CD4-positive, alpha-beta T cell (primary cell): Measurements from ENCODE around the gene ABCA13. TPM values are rescaled to one million over a fixed set of nuclear protein-coding genes. Genes with fewer than 3 reads are reported as not detected.

Experiments
- ATAC-seq: fragments of 200-7000 bp; cut with Tn5 transposase; one replicate; pipeline ENCODE4 v1.10.0; 2022; ENCODE audit warnings: mild to moderate bottlenecking; ENCODE audit not compliant: poor library complexity
- CTCF ChIA-PET: fragments of 350-600 bp; sonication (Branson Sonifier 250); formaldehyde crosslinking; loops from one replicate; lab custom pipeline; 2021; ENCODE audit warnings: antibody characterized with exemption, inconsistent platforms; lab: Charles Lee
- POLR2A ChIA-PET: fragments of 350-600 bp; sonication (Branson Sonifier 250); formaldehyde crosslinking; loops from one replicate; lab custom pipeline; 2021; ENCODE audit warnings: antibody characterized with exemption, inconsistent platforms; lab: Charles Lee
- DNase-seq, 14 experiments: peaks; one replicate each; pipeline ENCODE4 v3.0.0-alpha.2; 2013 to 2020; ENCODE audit warnings: mixed read lengths in 2 of 14
- H3K27ac ChIP-seq, 2 donors: one replicate each; pipeline versions ENCODE4 v1.5.1 to v1.7.0; 2013; ENCODE audit warnings: low read length in 2 of 2, low read depth in 1 of 2, mild to moderate bottlenecking in 1 of 2
- H3K27me3 ChIP-seq, 2 experiments: 1 replicate in 1 of 2; 2 replicates in 1 of 2; pipeline versions ENCODE4 v1.6.1 to v1.7.0; 2013; ENCODE audit warnings: low read length in 2 of 2, control low read depth in 1 of 2, mild to moderate bottlenecking in 1 of 2, moderate library complexity in 1 of 2; ENCODE audit not compliant: insufficient read depth in 2 of 2, control insufficient read depth in 1 of 2
- H3K36me3 ChIP-seq: one replicate; pipeline ENCODE4 v1.6.1; 2013; ENCODE audit warnings: low read length, control low read depth; ENCODE audit not compliant: insufficient read depth
- H3K4me1 ChIP-seq: one replicate; pipeline ENCODE4 v1.6.1; 2013; ENCODE audit warnings: low read length, control low read depth; ENCODE audit not compliant: insufficient read depth
- H3K4me3 ChIP-seq: one replicate; pipeline ENCODE4 v1.5.1; 2013; ENCODE audit warnings: mild to moderate bottlenecking, low read length, moderate library complexity
- H3K9me3 ChIP-seq, 2 experiments: 1 replicate in 1 of 2; 2 replicates in 1 of 2; pipeline versions ENCODE4 v1.6.1 to v1.7.0; 2013; ENCODE audit warnings: low read length in 2 of 2, mild to moderate bottlenecking in 2 of 2, control low read depth in 1 of 2, moderate library complexity in 1 of 2; ENCODE audit not compliant: control insufficient read depth in 1 of 2, insufficient read depth in 1 of 2
- H3K27ac Mint-ChIP-seq: one replicate; pipeline ENCODE4 v1.8.0; 2020; ENCODE audit warnings: mixed read lengths
- H3K27me3 Mint-ChIP-seq: one replicate; pipeline ENCODE4 v1.8.0; 2021; ENCODE audit warnings: mixed read lengths
- H3K36me3 Mint-ChIP-seq: one replicate; pipeline ENCODE4 v1.8.0; 2021; ENCODE audit warnings: low read depth, mixed read lengths
- H3K4me1 Mint-ChIP-seq: one replicate; pipeline ENCODE4 v1.8.0; 2021; ENCODE audit warnings: low read depth, mixed read lengths
- H3K4me3 Mint-ChIP-seq: one replicate; pipeline ENCODE4 v1.8.0; 2020; ENCODE audit warnings: mild to moderate bottlenecking, mixed read lengths
- H3K9me3 Mint-ChIP-seq: one replicate; pipeline ENCODE4 v1.8.0; 2020; ENCODE audit warnings: mixed read lengths
- CTCF ChIP-seq: fragments of 200-600 bp; IDR thresholded peaks from one replicate; pipeline ENCODE4 v1.8.0; 2022; ENCODE audit warnings: antibody characterized with exemption, mild to moderate bottlenecking
- intact Hi-C, 2 experiments: fragments of 100-400 bp; cut with DNase I in 1 of 2; cut with micrococcal nuclease in 1 of 2; formaldehyde crosslinking; loops; one replicate each; pipeline versions ENCODE4 v1.15.1 to v1.9.0; 2023 to 2025; cut with DNase I, micrococcal nuclease
- total RNA-seq, 174 experiments: library from RNA in 2 of 174; stranded (reverse) in 2 of 174; gene quantifications; one replicate each; pipeline ENCODE4 v1.2.3 and lab custom pipeline; 2021 to 2026

The ABCA13 gene
- total RNA-seq, 2 experiments from 2014 or later: not detected

GRCh38 chr7:48209004-48209600, 37.8 kb downstream of the ABCA13 start:
- POLR2A ChIA-PET: no interaction called here
- no peak overlapping the region for H3K27ac ChIP-seq
- no peak overlapping the region for H3K4me3 ChIP-seq
- no peaks in the 10 kb centered on the region for H3K36me3 Mint-ChIP-seq
- peaks cover 5% of the 10 kb centered on the region for H3K9me3 Mint-ChIP-seq
- H3K4me1 Mint-ChIP-seq: no peaks in the 10 kb centered on the region
- no peak for ATAC-seq
- no peak overlapping the region for H3K27ac Mint-ChIP-seq
- no peaks in the 10 kb centered on the region for H3K27me3 ChIP-seq
- intact Hi-C loops: no loop called here
- CTCF ChIA-PET: no interaction called here
- no peak overlapping the region for H3K4me3 Mint-ChIP-seq
- peaks cover 21% of the 10 kb centered on the region for H3K27me3 Mint-ChIP-seq
- DNase-seq: no peak
- H3K9me3 ChIP-seq: no peaks in the 10 kb centered on the region
- no peak for TF ChIP-seq CTCF
- H3K36me3 ChIP-seq: no peaks in the 10 kb centered on the region
- no peaks in the 10 kb centered on the region for H3K4me1 ChIP-seq

- Mint-ChIP-seq H3K9me3 (peaks cover 8% of the 10 kb centered on the region), H3K36me3 (no peaks in the 10 kb centered on the region), H3K27me3 (peaks cover 21% of the 10 kb centered on the region), H3K27ac (no peak overlapping the region), H3K4me3 (no peak overlapping the region), H3K4me1 (no peaks in the 10 kb centered on the region)
- Histone ChIP-seq H3K4me1 (no peaks in the 10 kb centered on the region), H3K27ac (no peak overlapping the region), H3K36me3 (no peaks in the 10 kb centered on the region), H3K27me3 (no peaks in the 10 kb centered on the region), H3K4me3 (no peak overlapping the region), H3K9me3 (no peaks in the 10 kb centered on the region)
- TF ChIP-seq CTCF: no peak
- intact Hi-C loops: no loop called here
- ATAC-seq (no peak), DNase-seq (no peak)
- ChIA-PET POLR2A (no interaction called here), CTCF (no interaction called here)
Measured at GRCh38 chr7:48213226-48213625, 42.0 kb downstream of the ABCA13 start.

- H3K4me1 ChIP-seq: no peaks in the 10 kb centered on the region
- Mint-ChIP-seq H3K4me1 (no peaks in the 10 kb centered on the region), H3K4me3 (no peak overlapping the region), H3K9me3 (peaks cover 4% of the 10 kb centered on the region), H3K27ac (no peak overlapping the region), H3K36me3 (no peaks in the 10 kb centered on the region), H3K27me3 (peaks cover 12% of the 10 kb centered on the region)
- H3K27me3 ChIP-seq: no peaks in the 10 kb centered on the region
- POLR2A ChIA-PET: no interaction called here
- DNase-seq (no peak), ATAC-seq (no peak)
- H3K4me3 ChIP-seq: no peak overlapping the region
- no peaks in the 10 kb centered on the region for H3K9me3 ChIP-seq
- no peak for TF ChIP-seq CTCF
- H3K36me3 ChIP-seq: no peaks in the 10 kb centered on the region
- CTCF ChIA-PET: no interaction called here
- intact Hi-C loops: no loop called here
- no peak overlapping the region for H3K27ac ChIP-seq
Measured at GRCh38 chr7:48217266-48217665, 46.0 kb downstream of the ABCA13 start.
